Panc1 (cell line): Measurements from ENCODE around the gene ADGRL3. TPM values are rescaled to one million over a fixed set of nuclear protein-coding genes. Genes with fewer than 3 reads are reported as not detected.

Experiments used
- ATAC-seq: fragments of 200-7000 bp; cut with Tn5 transposase; 2 replicates; pipeline ENCODE4 v1.9.1; 2020; ENCODE audit warnings: mild to moderate bottlenecking, moderate library complexity
- BruUV-seq: library from RNA; stranded (reverse); fragments of 400-500 nt; replicated peaks from 2 replicates; lab custom pipeline; 2021; lab: Mats Ljungman, UMichigan
- CTCF ChIA-PET: fragments of 300-600 bp; sonication (Branson Sonifier 250); formaldehyde crosslinking; loops from one replicate; lab custom pipeline; 2022; ENCODE audit warnings: antibody characterized with exemption; lab: Charles Lee
- POLR2A ChIA-PET: fragments of 300-600 bp; sonication (Branson Sonifier 250); formaldehyde crosslinking; loops from one replicate; lab custom pipeline; 2022; ENCODE audit warnings: antibody characterized with exemption; lab: Charles Lee
- DNase-seq: peaks from one replicate; pipeline ENCODE4 v3.0.0-alpha.2; 2010; ENCODE audit warnings: low read depth, low spot score
- H3K27ac ChIP-seq: 2 replicates; pipeline ENCODE4 v1.5.1; 2011; ENCODE audit warnings: mild to moderate bottlenecking, low read length, inconsistent platforms
- H3K27me3 ChIP-seq: fragments of 200-500 bp; sonication (Bioruptor generic); 2 replicates; pipeline ENCODE4 v1.6.0; 2014; ENCODE audit warnings: low read length, inconsistent platforms; ENCODE audit not compliant: control insufficient read depth, insufficient read depth
- H3K36me3 ChIP-seq: fragments of 200-500 bp; sonication (Bioruptor generic); 2 replicates; pipeline ENCODE4 v1.5.1; 2014; ENCODE audit warnings: inconsistent platforms, mild to moderate bottlenecking, low read length, moderate library complexity; ENCODE audit not compliant: control insufficient read depth, insufficient read depth
- H3K4me1 ChIP-seq: 2 replicates; pipeline ENCODE4 v1.5.1; 2011; ENCODE audit warnings: inconsistent platforms, mild to moderate bottlenecking, low read length, moderate library complexity; ENCODE audit not compliant: control insufficient read depth, insufficient read depth
- H3K4me3 ChIP-seq, 2 experiments: 2 replicates each; pipeline ENCODE4 v1.5.1; 2011 to 2012; ENCODE audit warnings: low read depth in 2 of 2, low read length in 2 of 2, mild to moderate bottlenecking in 2 of 2, inconsistent platforms in 1 of 2, moderate library complexity in 1 of 2
- H3K9me3 ChIP-seq: fragments of 200-500 bp; sonication (Bioruptor generic); 2 replicates; pipeline ENCODE4 v1.5.1; 2014; ENCODE audit warnings: low read depth, mild to moderate bottlenecking, inconsistent platforms, low read length, moderate library complexity; ENCODE audit not compliant: control insufficient read depth, insufficient read depth
- POLR2AphosphoS5 ChIP-seq: IDR thresholded peaks from 2 replicates; pipeline ENCODE4 v1.6.1; 2012; ENCODE audit warnings: mild to moderate bottlenecking, low read depth, low read length, moderate library complexity
- SIN3A ChIP-seq: IDR thresholded peaks from 2 replicates; pipeline ENCODE4 v1.6.1; 2012; ENCODE audit warnings: low read depth, mild to moderate bottlenecking, low read length, moderate library complexity, borderline replicate concordance; ENCODE audit not compliant: insufficient read depth
- TCF7L2 ChIP-seq: IDR thresholded peaks from 2 replicates; pipeline ENCODE4 v1.6.1; 2011; ENCODE audit warnings: mild to moderate bottlenecking, low read depth, low read length, inconsistent platforms
- in situ Hi-C: cut with HindIII; loops from 2 replicates; pipeline ENCODE4 v1.10.0; 2016; ENCODE audit warnings: low sequenced_read_pairs, low pct_unique_long_range_greater_than_20kb
- intact Hi-C: fragments of 100-400 bp; cut with micrococcal nuclease; formaldehyde crosslinking; loops from one replicate; pipeline ENCODE4 v1.10.0; 2022; ENCODE audit not compliant: unreplicated experiment
- total RNA-seq: library from RNA; stranded (reverse); gene quantifications from one replicate; pipeline ENCODE4 v1.2.1, GENCODE V29; 2021; ENCODE audit not compliant: unreplicated experiment
- TF ChIP-seq, protein P1 (sequence below), 2 experiments: IDR thresholded peaks; 2 replicates each; pipeline ENCODE4 v1.6.1; 2011 to 2012; ENCODE audit warnings: low read depth in 2 of 2, control low read depth in 1 of 2, low read length in 1 of 2, mild to moderate bottlenecking in 1 of 2, moderate library complexity in 1 of 2; ENCODE audit not compliant: insufficient read depth in 1 of 2
- TF ChIP-seq, protein P2 (sequence below): fragments of 450-650 bp; IDR thresholded peaks from 2 replicates; pipeline ENCODE4 v1.5.1; 2017; ENCODE audit warnings: mild to moderate bottlenecking

Gene ADGRL3
- total RNA-seq, 1 experiment from 2014 or later = 0.23 TPM

DNA sequence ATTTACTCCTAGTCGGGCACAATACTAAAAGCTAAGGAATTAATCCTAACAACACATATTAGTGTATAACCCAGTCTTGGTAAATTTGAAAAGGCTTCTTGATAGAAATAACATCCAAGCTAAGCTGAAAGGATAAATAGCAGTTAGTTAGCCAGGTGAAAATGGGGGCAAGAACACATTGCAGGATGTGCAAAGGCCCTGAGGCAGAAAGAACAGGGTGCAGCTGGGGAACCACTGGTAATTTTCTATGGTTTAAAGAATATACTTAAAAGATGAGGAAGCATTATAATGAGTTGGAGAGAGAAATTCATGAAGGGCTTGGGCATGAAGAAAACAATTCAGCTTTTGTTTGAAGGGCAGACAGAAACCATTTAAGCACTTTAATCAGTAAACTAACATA lies 689.0 kb downstream of the ADGRL3 start:
- H3K27me3 ChIP-seq = no peaks in the 10 kb centered on the region
- H3K36me3 ChIP-seq = no peaks in the 10 kb centered on the region
- in situ Hi-C loops = no loop called here
- no peaks in the 10 kb centered on the region for H3K9me3 ChIP-seq
- ATAC-seq = no peak
- no peak overlapping the region for H3K27ac ChIP-seq
- TF ChIP-seq, protein P1, sequence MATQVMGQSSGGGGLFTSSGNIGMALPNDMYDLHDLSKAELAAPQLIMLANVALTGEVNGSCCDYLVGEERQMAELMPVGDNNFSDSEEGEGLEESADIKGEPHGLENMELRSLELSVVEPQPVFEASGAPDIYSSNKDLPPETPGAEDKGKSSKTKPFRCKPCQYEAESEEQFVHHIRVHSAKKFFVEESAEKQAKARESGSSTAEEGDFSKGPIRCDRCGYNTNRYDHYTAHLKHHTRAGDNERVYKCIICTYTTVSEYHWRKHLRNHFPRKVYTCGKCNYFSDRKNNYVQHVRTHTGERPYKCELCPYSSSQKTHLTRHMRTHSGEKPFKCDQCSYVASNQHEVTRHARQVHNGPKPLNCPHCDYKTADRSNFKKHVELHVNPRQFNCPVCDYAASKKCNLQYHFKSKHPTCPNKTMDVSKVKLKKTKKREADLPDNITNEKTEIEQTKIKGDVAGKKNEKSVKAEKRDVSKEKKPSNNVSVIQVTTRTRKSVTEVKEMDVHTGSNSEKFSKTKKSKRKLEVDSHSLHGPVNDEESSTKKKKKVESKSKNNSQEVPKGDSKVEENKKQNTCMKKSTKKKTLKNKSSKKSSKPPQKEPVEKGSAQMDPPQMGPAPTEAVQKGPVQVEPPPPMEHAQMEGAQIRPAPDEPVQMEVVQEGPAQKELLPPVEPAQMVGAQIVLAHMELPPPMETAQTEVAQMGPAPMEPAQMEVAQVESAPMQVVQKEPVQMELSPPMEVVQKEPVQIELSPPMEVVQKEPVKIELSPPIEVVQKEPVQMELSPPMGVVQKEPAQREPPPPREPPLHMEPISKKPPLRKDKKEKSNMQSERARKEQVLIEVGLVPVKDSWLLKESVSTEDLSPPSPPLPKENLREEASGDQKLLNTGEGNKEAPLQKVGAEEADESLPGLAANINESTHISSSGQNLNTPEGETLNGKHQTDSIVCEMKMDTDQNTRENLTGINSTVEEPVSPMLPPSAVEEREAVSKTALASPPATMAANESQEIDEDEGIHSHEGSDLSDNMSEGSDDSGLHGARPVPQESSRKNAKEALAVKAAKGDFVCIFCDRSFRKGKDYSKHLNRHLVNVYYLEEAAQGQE (IDR thresholded peaks at IDR 0.05; ENCODE audit: insufficient read depth in 1 of 2, low read depth in 2 of 2, low read length in 1 of 2) = no peak
- TF ChIP-seq SIN3A = no peak
- no peak for TF ChIP-seq POLR2AphosphoS5
- TF ChIP-seq TCF7L2 = no peak
- TF ChIP-seq, protein P2, sequence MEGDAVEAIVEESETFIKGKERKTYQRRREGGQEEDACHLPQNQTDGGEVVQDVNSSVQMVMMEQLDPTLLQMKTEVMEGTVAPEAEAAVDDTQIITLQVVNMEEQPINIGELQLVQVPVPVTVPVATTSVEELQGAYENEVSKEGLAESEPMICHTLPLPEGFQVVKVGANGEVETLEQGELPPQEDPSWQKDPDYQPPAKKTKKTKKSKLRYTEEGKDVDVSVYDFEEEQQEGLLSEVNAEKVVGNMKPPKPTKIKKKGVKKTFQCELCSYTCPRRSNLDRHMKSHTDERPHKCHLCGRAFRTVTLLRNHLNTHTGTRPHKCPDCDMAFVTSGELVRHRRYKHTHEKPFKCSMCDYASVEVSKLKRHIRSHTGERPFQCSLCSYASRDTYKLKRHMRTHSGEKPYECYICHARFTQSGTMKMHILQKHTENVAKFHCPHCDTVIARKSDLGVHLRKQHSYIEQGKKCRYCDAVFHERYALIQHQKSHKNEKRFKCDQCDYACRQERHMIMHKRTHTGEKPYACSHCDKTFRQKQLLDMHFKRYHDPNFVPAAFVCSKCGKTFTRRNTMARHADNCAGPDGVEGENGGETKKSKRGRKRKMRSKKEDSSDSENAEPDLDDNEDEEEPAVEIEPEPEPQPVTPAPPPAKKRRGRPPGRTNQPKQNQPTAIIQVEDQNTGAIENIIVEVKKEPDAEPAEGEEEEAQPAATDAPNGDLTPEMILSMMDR = no peak
- CTCF ChIA-PET = no interaction called here
- BruUV-seq = no TSS peak
- POLR2A ChIA-PET = no interaction called here
- intact Hi-C loops = no loop called here
- H3K4me1 ChIP-seq = no peaks in the 10 kb centered on the region
- no peak overlapping the region for H3K4me3 ChIP-seq
- DNase-seq = no peak

DNA sequence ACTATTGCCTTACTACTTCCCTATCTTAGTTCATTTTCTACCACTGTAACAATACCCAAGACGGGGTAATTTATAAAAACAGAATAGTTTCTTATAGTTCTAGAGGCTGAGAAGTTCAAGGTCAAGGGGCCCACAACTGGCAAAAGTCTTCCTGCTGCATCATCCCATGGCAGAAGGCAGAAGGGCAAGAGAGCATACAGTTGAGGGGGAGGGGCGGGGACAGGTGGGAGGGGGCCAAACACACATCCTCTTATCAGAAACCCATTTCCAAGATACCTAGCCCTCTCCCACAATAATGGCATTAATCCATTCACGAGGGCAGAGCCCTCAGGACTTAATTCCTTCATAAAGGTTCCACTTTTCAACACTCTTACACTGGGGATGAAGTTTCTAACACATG lies 690.2 kb downstream of the ADGRL3 start:
- intact Hi-C loops = no loop called here
- no peaks in the 10 kb centered on the region for H3K36me3 ChIP-seq
- H3K27ac ChIP-seq = no peak overlapping the region
- ChIA-PET POLR2A (interaction anchor here (0.6 kb wide), 1 partner anchor 11 kb away, joined by 3 read pairs; no protein-coding TSS in a partner anchor), CTCF (interaction anchor here (0.5 to 0.6 kb wide), 2 partner anchors 111 to 338 kb away, joined by 7 read pairs; no protein-coding TSS in a partner anchor)
- H3K27me3 ChIP-seq = no peaks in the 10 kb centered on the region
- no TSS peak for BruUV-seq
- in situ Hi-C loops = no loop called here
- ATAC-seq (no peak), DNase-seq (no peak)
- no peaks in the 10 kb centered on the region for H3K9me3 ChIP-seq
- no peak for TF ChIP-seq POLR2AphosphoS5
- TF ChIP-seq SIN3A = no peak
- TF ChIP-seq, protein P1 (IDR thresholded peaks at IDR 0.05; ENCODE audit: insufficient read depth in 1 of 2, low read depth in 2 of 2, low read length in 1 of 2) = no peak
- no peak for TF ChIP-seq TCF7L2
- TF ChIP-seq, protein P2 = no peak
- H3K4me1 ChIP-seq = no peaks in the 10 kb centered on the region
- no peak overlapping the region for H3K4me3 ChIP-seq
